Measurements from ENCODE around the gene ANKUB1. TPM values are rescaled to one million over a fixed set of nuclear protein-coding genes. Genes with fewer than 3 reads are reported as not detected.

The ANKUB1 gene
- total and polyA plus RNA-seq, 9 of the 15 experiments (the other 6 are each of a cell fraction or from before 2014, with no cell fraction given) = not detected

- peak; percentile 75 for FAIRE-seq
- H3K9me3 ChIP-seq (replicated peaks; ENCODE audit: control insufficient read depth, insufficient read depth, low read depth, low read length) = no peaks in the 10 kb centered on the region
- BruUV-seq (replicated peaks) = no TSS peak
- no peak overlapping the region for H3K4me2 ChIP-seq (ENCODE audit: insufficient read depth, low read length)
- H3K27me3 ChIP-seq (ENCODE audit: control insufficient read depth in 2 of 2, insufficient read depth in 2 of 2, low read length in 2 of 2) = peaks cover 7 to 14% of the 10 kb centered on the region in 2 experiments; a peak in 3 of 5 replicates
- ChIA-PET CTCF (ENCODE audit: low intra/inter-chr PET ratio) (no interaction called here), POLR2A (no interaction called here)
- H3K36me3 ChIP-seq (ENCODE audit: control insufficient read depth, insufficient read depth, low read length) = no peaks in the 10 kb centered on the region
- no peak overlapping the region for H2AFZ ChIP-seq (ENCODE audit: low read depth, low read length)
- H3K79me2 ChIP-seq (ENCODE audit: control insufficient read depth, insufficient read depth, low read length) = no peaks in the 10 kb centered on the region
- no peak overlapping the region for H3K4me3 ChIP-seq
- in situ Hi-C loops (cut with MboI) = no loop called here
- H3K27ac ChIP-seq (ENCODE audit: extremely low read depth, low read depth, low read length) = no peak overlapping the region
- WGBS (ENCODE audit: insufficient coverage, low coverage, missing lambda C conversion rate) = 6% methylated on average over 2 of the region's 2 CpGs
- H3K9ac ChIP-seq (ENCODE audit: insufficient read depth in 1 of 2, low read depth in 2 of 2, low read length in 2 of 2) = no peak overlapping the region
- ATAC-seq = no peak
- peak in 1 of 4 experiments; percentile 10 for DNase-seq (ENCODE audit: extremely low read depth in 1 of 4, low spot score in 3 of 4)
- no peaks in the 10 kb centered on the region for H3K4me1 ChIP-seq (replicated peaks in 1 of 2; ENCODE audit: control insufficient read depth in 2 of 2, insufficient read depth in 2 of 2, low read length in 2 of 2)
- peak; percentile 24 to 54 (median 27); a peak in 3 of 6 replicates for TF ChIP-seq CTCF (IDR thresholded peaks at IDR 0.05 in 2 of 3, conservative IDR thresholded peaks at IDR 0.05 in 1 of 3; ENCODE audit: insufficient read depth in 2 of 3, low read depth in 1 of 3, low read length in 3 of 3)
- peak; percentile 23 to 48; a peak in 2 of 4 replicates for TF ChIP-seq RAD21 (CRISPR knock-in tag; conservative IDR thresholded peaks at IDR 0.05 in 1 of 2, IDR thresholded peaks at IDR 0.05 in 1 of 2)
- TF ChIP-seq RFX1 (IDR thresholded peaks at IDR 0.05) = no peak
- intact Hi-C loops (cut with micrococcal nuclease) = loop anchor here (5.0 kb wide), 2 partner anchors 41 to 456 kb away; no protein-coding TSS in a partner anchor
- H4K20me1 ChIP-seq (replicated peaks; ENCODE audit: control insufficient read depth, insufficient read depth, low read length) = no peaks in the 10 kb centered on the region
- no peaks in the 10 kb centered on the region for H3K9me1 ChIP-seq (ENCODE audit: control insufficient read depth, insufficient read depth, low read length)
These were observed 26.5 kb downstream of the ANKUB1 start for GRCh38 chr3:149765762-149766334.
